ENCODE measurements around the gene TSN. TPM values are rescaled to one million over a fixed set of nuclear protein-coding genes. Genes with fewer than 3 reads are reported as not detected.

The TSN gene
- total and polyA plus RNA-seq, 2 donors (not counting 1 experiment from before 2014, with no cell fraction given): 40.0 to 50.4 TPM

GRCh38 chr2:121791801-121792221 is 36.4 kb downstream of the TSN start:
- no peaks in the 10 kb centered on the region for H3K27me3 ChIP-seq (ENCODE audit: control insufficient read depth, insufficient read depth, low read length)
- peak in 1 of 2 donors; percentile 60 for DNase-seq (ENCODE audit: low read depth in 2 of 2)
- H4K20me1 ChIP-seq (ENCODE audit: control insufficient read depth, extremely low read depth, insufficient read depth, low read length): no peaks in the 10 kb centered on the region
- H3K79me2 ChIP-seq (ENCODE audit: control insufficient read depth, insufficient read depth, low read length): no peaks in the 10 kb centered on the region
- H3K9me3 ChIP-seq (ENCODE audit: control insufficient read depth, insufficient read depth, low read depth, low read length): no peaks in the 10 kb centered on the region
- H3K4me1 ChIP-seq (ENCODE audit: control insufficient read depth, extremely low read depth, insufficient read depth, low read length): peaks cover 2% of the 10 kb centered on the region
- no peak overlapping the region for H3K27ac ChIP-seq (ENCODE audit: insufficient read depth, low read length)
- H3K4me2 ChIP-seq (ENCODE audit: extremely low read depth, insufficient read depth, low read length): no peak overlapping the region
- TF ChIP-seq EZH2 (IDR thresholded peaks at IDR 0.05; ENCODE audit: low read length, missing control alignments) (no peak), CTCF (conservative IDR thresholded peaks at IDR 0.05 in 1 of 2, IDR thresholded peaks at IDR 0.05 in 1 of 2; ENCODE audit: low read depth in 1 of 2, low read length in 2 of 2) (no peak)
- no peak overlapping the region for H2AFZ ChIP-seq (ENCODE audit: low read length)
- no peak overlapping the region for H3K9ac ChIP-seq (ENCODE audit: insufficient read depth, low read length)
- H3K4me3 ChIP-seq (replicated peaks in 1 of 4; ENCODE audit: control extremely low read depth in 1 of 4, insufficient read depth in 1 of 4, low read depth in 3 of 4, low read length in 4 of 4): no peak overlapping the region
- no peaks in the 10 kb centered on the region for H3K36me3 ChIP-seq (ENCODE audit: control insufficient read depth, insufficient read depth, low read length)

GRCh38 chr2:121793816-121794215 is 38.4 kb downstream of the TSN start:
- Histone ChIP-seq H3K27me3 (ENCODE audit: control insufficient read depth, insufficient read depth, low read length) (no peaks in the 10 kb centered on the region), H3K36me3 (ENCODE audit: control insufficient read depth, insufficient read depth, low read length) (no peaks in the 10 kb centered on the region), H2AFZ (ENCODE audit: low read length) (no peak overlapping the region), H3K27ac (ENCODE audit: insufficient read depth, low read length) (no peak overlapping the region), H4K20me1 (ENCODE audit: control insufficient read depth, extremely low read depth, insufficient read depth, low read length) (no peaks in the 10 kb centered on the region), H3K9me3 (ENCODE audit: control insufficient read depth, insufficient read depth, low read depth, low read length) (no peaks in the 10 kb centered on the region), H3K4me2 (ENCODE audit: extremely low read depth, insufficient read depth, low read length) (no peak overlapping the region), H3K9ac (ENCODE audit: insufficient read depth, low read length) (no peak overlapping the region), H3K4me3 (replicated peaks in 1 of 4; ENCODE audit: control extremely low read depth in 1 of 4, insufficient read depth in 1 of 4, low read depth in 3 of 4, low read length in 4 of 4) (no peak overlapping the region), H3K4me1 (ENCODE audit: control insufficient read depth, extremely low read depth, insufficient read depth, low read length) (peaks cover 2% of the 10 kb centered on the region), H3K79me2 (ENCODE audit: control insufficient read depth, insufficient read depth, low read length) (no peaks in the 10 kb centered on the region)
- no peak for DNase-seq (ENCODE audit: low read depth in 2 of 2)
- TF ChIP-seq EZH2 (IDR thresholded peaks at IDR 0.05; ENCODE audit: low read length, missing control alignments) (no peak), CTCF (conservative IDR thresholded peaks at IDR 0.05 in 1 of 2, IDR thresholded peaks at IDR 0.05 in 1 of 2; ENCODE audit: low read depth in 1 of 2, low read length in 2 of 2) (no peak)

GRCh38 chr2:121794233-121794632 is 38.8 kb downstream of the TSN start:
- H3K9me3 ChIP-seq (ENCODE audit: control insufficient read depth, insufficient read depth, low read depth, low read length): no peaks in the 10 kb centered on the region
- peaks cover 2% of the 10 kb centered on the region for H3K4me1 ChIP-seq (ENCODE audit: control insufficient read depth, extremely low read depth, insufficient read depth, low read length)
- H3K9ac ChIP-seq (ENCODE audit: insufficient read depth, low read length): no peak overlapping the region
- no peak overlapping the region for H3K27ac ChIP-seq (ENCODE audit: insufficient read depth, low read length)
- H3K4me2 ChIP-seq (ENCODE audit: extremely low read depth, insufficient read depth, low read length): no peak overlapping the region
- no peak overlapping the region for H3K4me3 ChIP-seq (replicated peaks in 1 of 4; ENCODE audit: control extremely low read depth in 1 of 4, insufficient read depth in 1 of 4, low read depth in 3 of 4, low read length in 4 of 4)
- no peak for DNase-seq (ENCODE audit: low read depth in 2 of 2)
- no peaks in the 10 kb centered on the region for H3K27me3 ChIP-seq (ENCODE audit: control insufficient read depth, insufficient read depth, low read length)
- H2AFZ ChIP-seq (ENCODE audit: low read length): no peak overlapping the region
- TF ChIP-seq CTCF (conservative IDR thresholded peaks at IDR 0.05 in 1 of 2, IDR thresholded peaks at IDR 0.05 in 1 of 2; ENCODE audit: low read depth in 1 of 2, low read length in 2 of 2) (no peak), EZH2 (IDR thresholded peaks at IDR 0.05; ENCODE audit: low read length, missing control alignments) (no peak)
- no peaks in the 10 kb centered on the region for H4K20me1 ChIP-seq (ENCODE audit: control insufficient read depth, extremely low read depth, insufficient read depth, low read length)
- H3K79me2 ChIP-seq (ENCODE audit: control insufficient read depth, insufficient read depth, low read length): no peaks in the 10 kb centered on the region
- H3K36me3 ChIP-seq (ENCODE audit: control insufficient read depth, insufficient read depth, low read length): no peaks in the 10 kb centered on the region
